HCT116 (cell line): ENCODE data around the gene KIF26A. TPM values are rescaled to one million over a fixed set of nuclear protein-coding genes. Genes with fewer than 3 reads are reported as not detected.

Experiments used
- ATAC-seq: fragments of 200-7000 bp; cut with Tn5 transposase; 2 replicates; pipeline ENCODE4 v1.9.1; 2020; ENCODE audit warnings: mild to moderate bottlenecking, moderate library complexity
- BruUV-seq: library from RNA; stranded (reverse); fragments of 400-500 nt; replicated peaks from 2 replicates; lab custom pipeline; 2021; lab: Mats Ljungman, UMichigan
- CTCF ChIA-PET: fragments of 300-600 bp; sonication (Branson Sonifier 250); formaldehyde crosslinking; loops from one replicate; lab custom pipeline; 2021; ENCODE audit warnings: antibody characterized with exemption; lab: Charles Lee
- POLR2A ChIA-PET: fragments of 300-600, 350-600 bp; sonication (Branson Sonifier 250); formaldehyde crosslinking; loops from one replicate; lab custom pipeline; 2021; ENCODE audit warnings: antibody characterized with exemption; lab: Charles Lee
- RAD21 ChIA-PET, 2 experiments: fragments of 300-600 bp; sonication (Branson Sonifier 250); formaldehyde crosslinking; loops; one replicate each; lab custom pipeline; 2023; ENCODE audit warnings: low total read pairs in 2 of 2; ENCODE audit not compliant: uncharacterized antibody in 2 of 2, unreplicated experiment in 2 of 2, low non-redundant PET in 1 of 2; lab: Charles Lee
- DNase-seq: peaks from one replicate; pipeline ENCODE4 v3.0.0-alpha.2; 2010; ENCODE audit warnings: low read depth, low spot score
- H2AFZ ChIP-seq: fragments of 200-600 bp; shearing (Covaris generic), sonication (generic); 2 replicates; pipeline ENCODE4 v1.6.1; 2017; ENCODE audit warnings: low read depth, mixed run types, mixed read lengths, antibody characterized with exemption, low read length; ENCODE audit not compliant: poor library complexity, severe bottlenecking
- H3K27ac ChIP-seq: 2 replicates; pipeline ENCODE4 v1.5.1; 2012; ENCODE audit warnings: low read depth, low read length
- H3K27me3 ChIP-seq: fragments of 200-600 bp; sonication (generic); 2 replicates; pipeline ENCODE4 v1.6.1; 2016; ENCODE audit warnings: mixed run types, low read length, mixed read lengths; ENCODE audit not compliant: insufficient read depth
- H3K36me3 ChIP-seq, 2 experiments: fragments of 200-500 bp in 1 of 2; fragments of 200-600 bp in 1 of 2; sonication (Bioruptor generic) in 1 of 2; sonication (generic) in 1 of 2; 2 replicates each; pipeline versions ENCODE4 v1.5.1 to v1.6.1; 2014 to 2016; ENCODE audit warnings: low read length in 2 of 2, inconsistent platforms in 1 of 2, mixed read lengths in 1 of 2, mixed run types in 1 of 2; ENCODE audit not compliant: insufficient read depth in 2 of 2, control insufficient read depth in 1 of 2
- H3K4me1 ChIP-seq, 2 experiments: fragments of 200-600 bp in 1 of 2; sonication (generic) in 1 of 2; 2 replicates each; pipeline versions ENCODE4 v1.5.1 to v1.6.1; 2012 to 2017; ENCODE audit warnings: low read length in 2 of 2, inconsistent platforms in 1 of 2, mild to moderate bottlenecking in 1 of 2, mixed read lengths in 1 of 2, mixed run types in 1 of 2, moderate library complexity in 1 of 2; ENCODE audit not compliant: insufficient read depth in 2 of 2, control insufficient read depth in 1 of 2
- H3K4me2 ChIP-seq: fragments of 200-600 bp; sonication (generic); 2 replicates; pipeline ENCODE4 v1.6.1; 2017; ENCODE audit warnings: mixed run types, low read length, mixed read lengths
- H3K4me3 ChIP-seq, 2 experiments: fragments of 200-600 bp in 1 of 2; sonication (generic) in 1 of 2; replicated peaks in 1 of 2; 2 replicates each; pipeline ENCODE4 v1.5.1; 2011 to 2016; ENCODE audit warnings: low read length in 2 of 2, control low read depth in 1 of 2, low read depth in 1 of 2, mild to moderate bottlenecking in 1 of 2, mixed read lengths in 1 of 2, mixed run types in 1 of 2
- H3K79me2 ChIP-seq: fragments of 200-600 bp; sonication (generic); 2 replicates; pipeline ENCODE4 v1.6.1; 2017; ENCODE audit warnings: mild to moderate bottlenecking, mixed run types, low read length, moderate library complexity, mixed read lengths; ENCODE audit not compliant: insufficient read depth
- H3K9ac ChIP-seq: fragments of 200-600 bp; sonication (generic); 2 replicates; pipeline ENCODE4 v1.6.1; 2016; ENCODE audit warnings: low read length, mixed read lengths
- H3K9me2 ChIP-seq: fragments of 200-600 bp; sonication (generic), shearing (Covaris generic); 2 replicates; pipeline ENCODE4 v1.6.1; 2017; ENCODE audit warnings: mixed run types, mild to moderate bottlenecking, moderate library complexity; ENCODE audit not compliant: insufficient read depth
- H3K9me3 ChIP-seq, 2 experiments: fragments of 200-500 bp in 1 of 2; fragments of 200-600 bp in 1 of 2; sonication (Bioruptor generic) in 1 of 2; sonication (generic) in 1 of 2; 2 replicates each; pipeline ENCODE4 v1.6.1; 2014 to 2017; ENCODE audit warnings: low read length in 2 of 2, mixed read lengths in 2 of 2, inconsistent platforms in 1 of 2, low read depth in 1 of 2, mild to moderate bottlenecking in 1 of 2, mixed run types in 1 of 2, moderate library complexity in 1 of 2; ENCODE audit not compliant: control insufficient read depth in 1 of 2, insufficient read depth in 1 of 2
- H4K20me1 ChIP-seq: fragments of 200-600 bp; sonication (generic), shearing (Covaris generic); 2 replicates; pipeline ENCODE4 v1.6.1; 2017; ENCODE audit warnings: mixed run types, mild to moderate bottlenecking, moderate library complexity; ENCODE audit not compliant: insufficient read depth
- CEBPB ChIP-seq: IDR thresholded peaks from 2 replicates; pipeline ENCODE4 v1.6.1; 2012; ENCODE audit warnings: low read depth
- ELF1 ChIP-seq: IDR thresholded peaks from 2 replicates; pipeline ENCODE4 v1.6.1; 2012; ENCODE audit warnings: low read depth, borderline replicate concordance
- EZH2 ChIP-seq: fragments of 200-600 bp; sonication (generic); IDR thresholded peaks from 2 replicates; pipeline ENCODE4 v1.6.1; 2017; ENCODE audit warnings: antibody characterized with exemption, mixed run types
- POLR2AphosphoS5 ChIP-seq: IDR thresholded peaks from 2 replicates; pipeline ENCODE4 v1.6.1; 2011; ENCODE audit warnings: mild to moderate bottlenecking, low read depth, low read length, moderate library complexity
- REST ChIP-seq: IDR thresholded peaks from 2 replicates; pipeline ENCODE4 v1.6.1; 2012; ENCODE audit warnings: low read depth
- ZFX ChIP-seq: fragments of 450-650 bp; IDR thresholded peaks from 2 replicates; pipeline ENCODE4 v1.6.1; 2017
- intact Hi-C: fragments of 100-400 bp; cut with micrococcal nuclease; formaldehyde crosslinking; loops from 2 replicates; pipeline ENCODE4 v1.10.0; 2022
- total RNA-seq: library from RNA; stranded (reverse); gene quantifications from one replicate; pipeline ENCODE4 v1.2.1, GENCODE V29; 2021; ENCODE audit not compliant: unreplicated experiment

The KIF26A gene
- total RNA-seq, 1 experiment from 2014 or later = 10.2 TPM

- no peaks in the 10 kb centered on the region for H3K27me3 ChIP-seq
- H3K9me2 ChIP-seq = no peaks in the 10 kb centered on the region
- ChIA-PET POLR2A (no interaction called here), CTCF (no interaction called here), RAD21 (no interaction called here)
- no peak overlapping the region for H3K27ac ChIP-seq
- intact Hi-C loops = no loop called here
- no peak overlapping the region for H3K9ac ChIP-seq
- no peaks in the 10 kb centered on the region for H3K4me1 ChIP-seq
- H3K36me3 ChIP-seq = no peaks in the 10 kb centered on the region
- H3K4me2 ChIP-seq = no peak overlapping the region
- no peaks in the 10 kb centered on the region for H4K20me1 ChIP-seq
- no peak overlapping the region for H2AFZ ChIP-seq
- no TSS peak for BruUV-seq
- no peaks in the 10 kb centered on the region for H3K79me2 ChIP-seq
- no peak overlapping the region for H3K4me3 ChIP-seq
- ATAC-seq = no peak
- no peak for DNase-seq
- no peaks in the 10 kb centered on the region for H3K9me3 ChIP-seq
- TF ChIP-seq ZFX = no peak
- no peak for TF ChIP-seq EZH2
- TF ChIP-seq ELF1 = no peak
- TF ChIP-seq, all 23 proteins: peak for 0
Observed at GRCh38 chr14:104175041-104175440, 36.7 kb downstream of the KIF26A start.

GRCh38 chr14:104175811-104176210 lies 37.4 kb downstream of the KIF26A start:
- no peaks in the 10 kb centered on the region for H3K9me3 ChIP-seq
- H3K79me2 ChIP-seq = no peaks in the 10 kb centered on the region
- no peak for DNase-seq
- H4K20me1 ChIP-seq = no peaks in the 10 kb centered on the region
- no peak overlapping the region for H2AFZ ChIP-seq
- POLR2A ChIA-PET = no interaction called here
- no peaks in the 10 kb centered on the region for H3K9me2 ChIP-seq
- H3K9ac ChIP-seq = no peak overlapping the region
- BruUV-seq = no TSS peak
- TF ChIP-seq POLR2AphosphoS5 (no peak), REST (no peak), CEBPB (no peak)
- TF ChIP-seq, all 23 proteins: peak for 0
- ChIA-PET CTCF (no interaction called here), RAD21 (no interaction called here)
- Histone ChIP-seq H3K4me1 (no peaks in the 10 kb centered on the region), H3K27me3 (no peaks in the 10 kb centered on the region), H3K4me2 (no peak overlapping the region), H3K4me3 (no peak overlapping the region), H3K36me3 (no peaks in the 10 kb centered on the region), H3K27ac (no peak overlapping the region)
- ATAC-seq = no peak
- intact Hi-C loops = no loop called here
